Endothelial cell of umbilical vein (primary cell): ENCODE results near the gene KIRREL2. TPM values are rescaled to one million over a fixed set of nuclear protein-coding genes. Genes with fewer than 3 reads are reported as not detected.

ENCODE experiments used
- BruUV-seq: library from RNA; stranded (reverse); fragments of 400-500 nt; replicated peaks from 2 replicates; lab custom pipeline; 2021; lab: Mats Ljungman, UMichigan
- CTCF ChIA-PET: fragments of 300-600, 350-600 bp; sonication (Branson Sonifier 250); formaldehyde crosslinking; loops from one replicate; lab custom pipeline; 2021; ENCODE audit warnings: antibody characterized with exemption, inconsistent platforms; lab: Charles Lee
- POLR2A ChIA-PET: fragments of 300-600, 350-600 bp; sonication (Branson Sonifier 250); formaldehyde crosslinking; loops from one replicate; lab custom pipeline; 2021; ENCODE audit warnings: antibody characterized with exemption, inconsistent platforms; lab: Charles Lee
- DNase-seq: peaks from one replicate; pipeline ENCODE4 v3.0.0-alpha.2; 2011; ENCODE audit warnings: low read depth, low spot score
- FAIRE-seq: peaks from 2 replicates; lab custom pipeline; 2011; peaks lifted over from hg19 to GRCh38; lab: Jason Lieb, UNC
- H2AFZ ChIP-seq: 2 replicates; pipeline ENCODE4 v1.6.0; 2012; ENCODE audit warnings: low read depth, low read length, control low read depth, inconsistent platforms
- H3K27ac ChIP-seq: 2 replicates; pipeline ENCODE4 v1.5.1; 2011; ENCODE audit warnings: low read depth, mild to moderate bottlenecking, control low read depth, low read length, moderate library complexity; ENCODE audit not compliant: insufficient read depth
- H3K27me3 ChIP-seq, 2 experiments: 2 replicates each; pipeline versions ENCODE4 v1.6.0 to v1.6.1; 2011; ENCODE audit warnings: low read length in 2 of 2, mixed read lengths in 1 of 2; ENCODE audit not compliant: control insufficient read depth in 2 of 2, insufficient read depth in 2 of 2
- H3K36me3 ChIP-seq, 2 experiments: 2 replicates in 1 of 2; 3 replicates in 1 of 2; pipeline ENCODE4 v1.5.1; 2011; ENCODE audit warnings: low read length in 2 of 2, mild to moderate bottlenecking in 1 of 2, moderate library complexity in 1 of 2; ENCODE audit not compliant: control insufficient read depth in 2 of 2, insufficient read depth in 2 of 2; ENCODE audit errors: extremely low read depth in 1 of 2
- H3K4me1 ChIP-seq: 3 replicates; pipeline ENCODE4 v1.5.1; 2011; ENCODE audit warnings: mild to moderate bottlenecking, low read length; ENCODE audit not compliant: control insufficient read depth, insufficient read depth; ENCODE audit errors: extremely low read depth
- H3K4me2 ChIP-seq: 2 replicates; pipeline ENCODE4 v1.6.1; 2011; ENCODE audit warnings: low read length, control low read depth, mixed read lengths; ENCODE audit not compliant: insufficient read depth
- H3K4me3 ChIP-seq, 3 experiments: fragments of 200-600 bp in 1 of 3; sonication (generic), shearing (Covaris generic) in 1 of 3; replicated peaks in 1 of 3; 2 replicates each; pipeline ENCODE4 v1.5.1; 2011 to 2016; ENCODE audit warnings: control low read depth in 3 of 3, low read length in 3 of 3, mild to moderate bottlenecking in 2 of 3, inconsistent platforms in 1 of 3, low read depth in 1 of 3, moderate library complexity in 1 of 3; ENCODE audit not compliant: insufficient read depth in 1 of 3
- H3K79me2 ChIP-seq: 2 replicates; pipeline ENCODE4 v1.6.0; 2012; ENCODE audit warnings: low read length, inconsistent platforms; ENCODE audit not compliant: control insufficient read depth, insufficient read depth
- H3K9ac ChIP-seq: replicated peaks from 2 replicates; pipeline ENCODE3; 2011; ENCODE audit warnings: low read length, control low read depth; ENCODE audit not compliant: insufficient read depth; ENCODE audit errors: extremely low read depth
- H3K9me1 ChIP-seq: replicated peaks from 3 replicates; pipeline ENCODE4 v1.6.0; 2011; ENCODE audit warnings: mild to moderate bottlenecking, low read length; ENCODE audit not compliant: control insufficient read depth, insufficient read depth; ENCODE audit errors: extremely low read depth
- H3K9me3 ChIP-seq: replicated peaks from 2 replicates; pipeline ENCODE4 v1.5.1; 2012; ENCODE audit warnings: low read length, inconsistent platforms; ENCODE audit not compliant: control insufficient read depth, insufficient read depth
- H4K20me1 ChIP-seq: replicated peaks from 2 replicates; pipeline ENCODE3; 2011; ENCODE audit warnings: mild to moderate bottlenecking, low read length; ENCODE audit not compliant: control insufficient read depth, insufficient read depth; ENCODE audit errors: extremely low read depth
- EZH2 ChIP-seq: IDR thresholded peaks from 2 replicates; pipeline ENCODE4 v1.6.1; 2012; ENCODE audit warnings: borderline replicate concordance, low read depth, mild to moderate bottlenecking, moderate library complexity, low read length, inconsistent platforms; ENCODE audit not compliant: severe bottlenecking
- FOS ChIP-seq: IDR thresholded peaks from 2 replicates; pipeline ENCODE4 v1.6.1; 2011; ENCODE audit warnings: mild to moderate bottlenecking, low read length, moderate library complexity, borderline replicate concordance; ENCODE audit not compliant: insufficient read depth
- GATA2 ChIP-seq: IDR thresholded peaks from 2 replicates; pipeline ENCODE4 v1.7.0; 2011; ENCODE audit warnings: low read depth, mild to moderate bottlenecking, moderate library complexity, mixed read lengths, low read length; ENCODE audit not compliant: insufficient read length, insufficient read depth
- MYC ChIP-seq: IDR thresholded peaks from one replicate; pipeline ENCODE4 v1.6.1; 2011; ENCODE audit warnings: mild to moderate bottlenecking, low read depth, low read length
- POLR2A ChIP-seq: IDR thresholded peaks from 2 replicates; pipeline ENCODE4 v1.6.1; 2012; ENCODE audit warnings: low read depth, mild to moderate bottlenecking, control low read depth, low read length
- POLR2AphosphoS5 ChIP-seq: IDR thresholded peaks from 2 replicates; pipeline ENCODE4 v1.6.1; 2012; ENCODE audit warnings: low read depth, mild to moderate bottlenecking, control low read depth, low read length, moderate library complexity; ENCODE audit not compliant: insufficient read depth
- dilution Hi-C: fragments of 300-500 bp; cut with MboI; formaldehyde crosslinking; loops from one replicate; pipeline ENCODE4 v1.15.0; 2019; ENCODE audit warnings: low sequenced_read_pairs; ENCODE audit not compliant: extremely low pct_ligation_motif_present
- intact Hi-C: fragments of 100-400 bp; cut with micrococcal nuclease; formaldehyde crosslinking; loops from one replicate; pipeline ENCODE4 v1.10.0; 2022
- polyA plus RNA-seq, 4 experiments: library from polyadenylated mRNA; depleted of rRNA in 3 of 4; stranded (reverse) in 3 of 4; unstranded in 1 of 4; fragments of >200 nt; gene quantifications; 2 replicates each; pipeline versions ENCODE4 v1.2.1 to v1.2.3, GENCODE V29; 2011 to 2012; ENCODE audit warnings: missing spikeins in 1 of 4
- total RNA-seq: library from RNA; stranded (reverse); gene quantifications from 2 replicates; pipeline ENCODE4 v1.2.3, GENCODE V29; 2021
- TF ChIP-seq, protein P1 (sequence below): IDR thresholded peaks from 2 replicates; pipeline ENCODE4 v1.6.1; 2011; ENCODE audit not compliant: insufficient read depth, insufficient read length
- TF ChIP-seq, protein P2 (sequence below), 2 donors: IDR thresholded peaks; 1 replicate in 1 of 2; 2 replicates in 1 of 2; pipeline ENCODE4 v1.5.1; 2011; ENCODE audit warnings: low read length in 2 of 2, mild to moderate bottlenecking in 2 of 2, moderate library complexity in 2 of 2, control low read depth in 1 of 2, inconsistent platforms in 1 of 2, low read depth in 1 of 2; ENCODE audit not compliant: insufficient read depth in 1 of 2; ENCODE audit errors: extremely low read depth in 1 of 2

KIRREL2 gene
- total and polyA plus RNA-seq, 2 donors (not counting 3 experiments of a cell fraction or from before 2014, with no cell fraction given), result not detected

DNA sequence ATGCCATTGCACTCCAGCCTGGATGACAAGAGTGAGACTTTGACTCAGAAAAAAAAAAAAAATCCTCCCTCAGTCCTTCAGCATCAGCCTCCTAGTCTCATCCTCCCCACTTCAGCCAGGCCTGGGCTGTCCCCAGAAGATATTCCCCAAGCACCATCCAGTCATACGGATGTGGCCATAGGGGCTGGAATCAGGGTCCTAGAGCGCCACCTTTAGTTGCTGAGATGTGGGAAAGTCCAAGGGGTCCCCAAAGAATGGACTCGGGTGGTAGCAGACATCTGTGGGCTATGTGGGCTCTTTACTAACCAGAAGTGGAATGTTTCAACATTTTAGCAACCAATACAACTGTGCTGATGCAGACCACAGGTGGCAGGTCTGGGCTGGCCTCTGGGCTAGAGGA, 54.5 kb downstream of the KIRREL2 start:
- Histone ChIP-seq H3K36me3 (no peaks in the 10 kb centered on the region), H3K9me3 (no peaks in the 10 kb centered on the region), H3K4me1 (no peaks in the 10 kb centered on the region), H3K79me2 (no peaks in the 10 kb centered on the region), H3K27ac (no peak overlapping the region), H3K27me3 (no peaks in the 10 kb centered on the region), H3K9ac (no peak overlapping the region), H4K20me1 (no peaks in the 10 kb centered on the region), H3K4me3 (no peak overlapping the region), H2AFZ (no peak overlapping the region), H3K9me1 (no peaks in the 10 kb centered on the region), H3K4me2 (no peak overlapping the region)
- BruUV-seq, result no TSS peak
- POLR2A ChIA-PET, result no interaction called here
- dilution Hi-C loops (no loop called here), intact Hi-C loops (no loop called here)
- TF ChIP-seq MYC (no peak), POLR2AphosphoS5 (no peak), EZH2 (no peak), GATA2 (no peak)
- CTCF ChIA-PET, result no interaction called here
- no peak for DNase-seq
- FAIRE-seq, result no peak

DNA sequence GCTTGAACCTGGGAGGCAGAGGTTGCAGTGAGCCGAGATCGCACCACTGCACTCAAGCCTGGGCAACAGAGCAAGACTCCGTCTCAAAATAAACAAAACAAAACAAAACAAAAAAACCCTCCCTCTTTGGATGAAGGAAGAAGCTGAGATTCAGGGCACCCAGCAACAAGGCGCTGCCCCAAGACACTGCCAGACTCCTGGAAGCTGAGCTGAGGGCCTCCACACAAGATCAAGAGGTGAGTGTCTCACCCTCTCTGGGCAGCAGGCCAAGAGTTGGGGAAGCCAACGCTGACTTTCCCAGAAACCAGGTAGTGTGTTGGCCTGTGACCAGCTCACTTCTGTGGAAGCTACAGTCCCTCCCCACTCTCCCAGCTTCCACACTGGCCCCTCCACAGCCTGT, 55.1 kb downstream of the KIRREL2 start:
- Histone ChIP-seq H2AFZ (no peak overlapping the region), H3K4me1 (no peaks in the 10 kb centered on the region), H3K36me3 (no peaks in the 10 kb centered on the region), H3K27ac (no peak overlapping the region), H3K79me2 (no peaks in the 10 kb centered on the region), H4K20me1 (no peaks in the 10 kb centered on the region), H3K9me3 (no peaks in the 10 kb centered on the region), H3K9ac (no peak overlapping the region), H3K4me3 (no peak overlapping the region), H3K9me1 (no peaks in the 10 kb centered on the region), H3K27me3 (no peaks in the 10 kb centered on the region), H3K4me2 (no peak overlapping the region)
- POLR2A ChIA-PET, result no interaction called here
- DNase-seq, result no peak
- CTCF ChIA-PET, result no interaction called here
- intact Hi-C loops (no loop called here), dilution Hi-C loops (no loop called here)
- FAIRE-seq, result no peak
- no TSS peak for BruUV-seq
- TF ChIP-seq POLR2A (no peak), MYC (no peak), POLR2AphosphoS5 (no peak), EZH2 (no peak), FOS (no peak), GATA2 (no peak)
- TF ChIP-seq, protein P1, sequence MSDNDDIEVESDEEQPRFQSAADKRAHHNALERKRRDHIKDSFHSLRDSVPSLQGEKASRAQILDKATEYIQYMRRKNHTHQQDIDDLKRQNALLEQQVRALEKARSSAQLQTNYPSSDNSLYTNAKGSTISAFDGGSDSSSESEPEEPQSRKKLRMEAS, result no peak
- TF ChIP-seq, protein P2, sequence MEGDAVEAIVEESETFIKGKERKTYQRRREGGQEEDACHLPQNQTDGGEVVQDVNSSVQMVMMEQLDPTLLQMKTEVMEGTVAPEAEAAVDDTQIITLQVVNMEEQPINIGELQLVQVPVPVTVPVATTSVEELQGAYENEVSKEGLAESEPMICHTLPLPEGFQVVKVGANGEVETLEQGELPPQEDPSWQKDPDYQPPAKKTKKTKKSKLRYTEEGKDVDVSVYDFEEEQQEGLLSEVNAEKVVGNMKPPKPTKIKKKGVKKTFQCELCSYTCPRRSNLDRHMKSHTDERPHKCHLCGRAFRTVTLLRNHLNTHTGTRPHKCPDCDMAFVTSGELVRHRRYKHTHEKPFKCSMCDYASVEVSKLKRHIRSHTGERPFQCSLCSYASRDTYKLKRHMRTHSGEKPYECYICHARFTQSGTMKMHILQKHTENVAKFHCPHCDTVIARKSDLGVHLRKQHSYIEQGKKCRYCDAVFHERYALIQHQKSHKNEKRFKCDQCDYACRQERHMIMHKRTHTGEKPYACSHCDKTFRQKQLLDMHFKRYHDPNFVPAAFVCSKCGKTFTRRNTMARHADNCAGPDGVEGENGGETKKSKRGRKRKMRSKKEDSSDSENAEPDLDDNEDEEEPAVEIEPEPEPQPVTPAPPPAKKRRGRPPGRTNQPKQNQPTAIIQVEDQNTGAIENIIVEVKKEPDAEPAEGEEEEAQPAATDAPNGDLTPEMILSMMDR (IDR thresholded peaks at IDR 0.05; ENCODE audit: extremely low read depth in 1 of 2, insufficient read depth in 1 of 2, low read depth in 1 of 2, low read length in 2 of 2), result no peak
